PC-9 (cell line): ENCODE data around the gene VWA3B. TPM values are rescaled to one million over a fixed set of nuclear protein-coding genes. Genes with fewer than 3 reads are reported as not detected.
A peak's percentile ranks its signal among the peaks of the same experiment; 100 is the strongest.

Source experiments
- BruUV-seq: library from RNA; stranded (reverse); fragments of 400-500 nt; replicated peaks from 2 replicates; lab custom pipeline; 2021; lab: Mats Ljungman, UMichigan
- CTCF ChIA-PET: fragments of 300-600 bp; sonication (Branson Sonifier 250); formaldehyde crosslinking; loops from one replicate; lab custom pipeline; 2022; ENCODE audit warnings: antibody characterized with exemption; lab: Charles Lee
- POLR2A ChIA-PET: fragments of 300-600 bp; sonication (Branson Sonifier 250); formaldehyde crosslinking; loops from one replicate; lab custom pipeline; 2022; ENCODE audit warnings: antibody characterized with exemption; ENCODE audit not compliant: unreplicated experiment; lab: Charles Lee
- DNase-seq, 2 experiments: peaks; one replicate each; pipeline versions ENCODE4 v3.0.0 to v3.0.0-alpha.2; 2015 to 2022; ENCODE audit warnings: mixed read lengths in 1 of 2
- H2AFZ ChIP-seq: fragments of 200-600 bp; sonication (generic); 2 replicates; pipeline ENCODE4 v1.8.1; 2017; ENCODE audit warnings: antibody characterized with exemption
- H3F3A ChIP-seq: fragments of 200-600 bp; sonication (generic); 2 replicates; pipeline ENCODE4 v1.8.1; 2017; ENCODE audit warnings: antibody characterized with exemption, mild to moderate bottlenecking, low read depth; ENCODE audit not compliant: insufficient read depth
- H3K27ac ChIP-seq: fragments of 200-600 bp; sonication (generic); 2 replicates; pipeline ENCODE4 v1.6.1; 2016; ENCODE audit warnings: mixed run types
- H3K27me3 ChIP-seq: fragments of 200-600 bp; sonication (generic); 2 replicates; pipeline ENCODE4 v1.6.1; 2016; ENCODE audit warnings: low read depth, mixed run types; ENCODE audit not compliant: insufficient read depth
- H3K36me3 ChIP-seq: fragments of 200-600 bp; sonication (generic); 2 replicates; pipeline ENCODE4 v1.6.1; 2016; ENCODE audit warnings: low read depth, mixed run types
- H3K4me1 ChIP-seq: fragments of 200-600 bp; sonication (generic); replicated peaks from 2 replicates; pipeline ENCODE4 v1.6.1; 2016; ENCODE audit warnings: mixed run types; ENCODE audit not compliant: insufficient read depth
- H3K4me2 ChIP-seq: fragments of 200-600 bp; sonication (generic); 2 replicates; pipeline ENCODE4 v1.6.1; 2017; ENCODE audit warnings: mixed run types
- H3K4me3 ChIP-seq: fragments of 200-600 bp; sonication (generic); 2 replicates; pipeline ENCODE4 v1.6.1; 2016; ENCODE audit warnings: mixed run types
- H3K79me2 ChIP-seq: fragments of 200-600 bp; sonication (generic); 2 replicates; pipeline ENCODE4 v1.6.1; 2017; ENCODE audit warnings: low read depth, mixed run types
- H3K9me2 ChIP-seq: fragments of 200-600 bp; sonication (generic); 2 replicates; pipeline ENCODE4 v1.8.1; 2017; ENCODE audit warnings: mild to moderate bottlenecking; ENCODE audit not compliant: insufficient read depth
- H3K9me3 ChIP-seq: fragments of 200-600 bp; sonication (generic); 2 replicates; pipeline ENCODE4 v1.8.1; 2016; ENCODE audit warnings: low read depth; ENCODE audit not compliant: insufficient read depth
- H4K20me1 ChIP-seq: fragments of 200-600 bp; sonication (generic); 2 replicates; pipeline ENCODE4 v1.8.1; 2017; ENCODE audit not compliant: insufficient read depth
- EZH2 ChIP-seq: fragments of 200-600 bp; sonication (generic); IDR thresholded peaks from 2 replicates; pipeline ENCODE4 v1.8.0; 2017; ENCODE audit warnings: antibody characterized with exemption, low read depth
- intact Hi-C: fragments of 100-400 bp; cut with micrococcal nuclease; formaldehyde crosslinking; loops from one replicate; pipeline ENCODE4 v1.10.0; 2022; ENCODE audit not compliant: unreplicated experiment
- total RNA-seq: library from RNA; stranded (reverse); gene quantifications from 2 replicates; pipeline ENCODE4 v1.2.3, GENCODE V29; 2021
- TF ChIP-seq, protein P1 (sequence below): fragments of 200-600 bp; sonication (generic); conservative IDR thresholded peaks from 2 replicates; pipeline ENCODE4 v1.6.1; 2017; ENCODE audit warnings: mixed run types, antibody characterized with exemption, mild to moderate bottlenecking, moderate library complexity

VWA3B gene
- total RNA-seq, 1 experiment from 2014 or later: not detected

DNA sequence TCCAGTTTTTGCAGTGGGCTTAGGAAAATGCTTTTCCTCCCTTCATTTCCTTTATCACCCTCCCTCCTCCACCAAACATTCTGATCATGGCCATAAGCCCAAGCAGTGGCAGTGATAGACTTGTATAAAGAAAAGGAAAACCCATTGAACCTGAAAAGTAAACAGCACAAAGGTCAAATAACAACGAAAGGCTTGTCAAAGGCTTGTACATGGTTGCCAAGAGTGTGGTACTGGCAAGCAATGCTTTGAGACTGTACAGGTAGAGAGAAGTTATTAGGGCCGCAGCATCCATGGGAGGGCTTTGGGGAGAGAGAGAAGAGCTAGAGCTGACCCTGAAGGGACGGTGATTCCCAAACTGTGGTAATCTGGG lies 2.1 kb upstream of the VWA3B start:
- no peaks in the 10 kb centered on the region for H3K9me2 ChIP-seq
- no peak overlapping the region for H2AFZ ChIP-seq
- intact Hi-C loops: no loop called here
- ChIA-PET POLR2A (no interaction called here), CTCF (interaction anchor here (0.6 kb wide), 2 partner anchors 47 to 423 kb away, joined by 3 read pairs; no protein-coding TSS in a partner anchor)
- H3K27ac ChIP-seq: no peak overlapping the region
- H3K79me2 ChIP-seq: no peaks in the 10 kb centered on the region
- H3K4me1 ChIP-seq: peaks cover 12% of the 10 kb centered on the region
- H3K27me3 ChIP-seq: no peaks in the 10 kb centered on the region
- TF ChIP-seq, protein P1, sequence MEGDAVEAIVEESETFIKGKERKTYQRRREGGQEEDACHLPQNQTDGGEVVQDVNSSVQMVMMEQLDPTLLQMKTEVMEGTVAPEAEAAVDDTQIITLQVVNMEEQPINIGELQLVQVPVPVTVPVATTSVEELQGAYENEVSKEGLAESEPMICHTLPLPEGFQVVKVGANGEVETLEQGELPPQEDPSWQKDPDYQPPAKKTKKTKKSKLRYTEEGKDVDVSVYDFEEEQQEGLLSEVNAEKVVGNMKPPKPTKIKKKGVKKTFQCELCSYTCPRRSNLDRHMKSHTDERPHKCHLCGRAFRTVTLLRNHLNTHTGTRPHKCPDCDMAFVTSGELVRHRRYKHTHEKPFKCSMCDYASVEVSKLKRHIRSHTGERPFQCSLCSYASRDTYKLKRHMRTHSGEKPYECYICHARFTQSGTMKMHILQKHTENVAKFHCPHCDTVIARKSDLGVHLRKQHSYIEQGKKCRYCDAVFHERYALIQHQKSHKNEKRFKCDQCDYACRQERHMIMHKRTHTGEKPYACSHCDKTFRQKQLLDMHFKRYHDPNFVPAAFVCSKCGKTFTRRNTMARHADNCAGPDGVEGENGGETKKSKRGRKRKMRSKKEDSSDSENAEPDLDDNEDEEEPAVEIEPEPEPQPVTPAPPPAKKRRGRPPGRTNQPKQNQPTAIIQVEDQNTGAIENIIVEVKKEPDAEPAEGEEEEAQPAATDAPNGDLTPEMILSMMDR: no peak
- TF ChIP-seq EZH2: no peak
- no peaks in the 10 kb centered on the region for H4K20me1 ChIP-seq
- H3K9me3 ChIP-seq: no peaks in the 10 kb centered on the region
- no peaks in the 10 kb centered on the region for H3K36me3 ChIP-seq
- DNase-seq: no peak
- no peak overlapping the region for H3K4me3 ChIP-seq
- BruUV-seq: no TSS peak
- no peak overlapping the region for H3K4me2 ChIP-seq
- no peaks in the 10 kb centered on the region for H3F3A ChIP-seq

DNA sequence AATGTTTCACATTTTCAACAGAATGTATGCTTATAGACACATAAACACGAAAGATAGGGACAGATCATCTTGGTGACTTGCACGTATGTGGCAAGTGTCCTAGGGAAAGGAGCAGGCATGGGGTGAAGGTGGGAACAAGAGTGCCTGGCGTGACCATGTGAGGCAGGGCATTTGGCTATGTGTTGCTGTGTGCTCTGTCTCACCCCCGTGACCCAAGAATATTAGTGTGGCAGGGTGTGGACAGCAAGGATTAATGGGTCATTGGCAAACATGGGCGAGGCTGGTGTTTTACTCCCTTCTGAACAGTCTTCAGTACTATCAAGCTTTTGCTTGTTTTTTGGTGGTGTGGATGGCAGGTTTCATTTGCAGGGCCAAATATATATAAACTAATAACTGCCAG lies 1.3 kb upstream of the VWA3B start:
- Histone ChIP-seq H3F3A (no peaks in the 10 kb centered on the region), H3K27ac (no peak overlapping the region), H2AFZ (no peak overlapping the region), H4K20me1 (no peaks in the 10 kb centered on the region), H3K9me3 (no peaks in the 10 kb centered on the region), H3K27me3 (no peaks in the 10 kb centered on the region), H3K4me1 (peaks cover 12% of the 10 kb centered on the region), H3K4me2 (peak overlapping the region; percentile 80), H3K36me3 (no peaks in the 10 kb centered on the region), H3K4me3 (no peak overlapping the region), H3K9me2 (no peaks in the 10 kb centered on the region), H3K79me2 (no peaks in the 10 kb centered on the region)
- intact Hi-C loops: loop anchor here (2.0 kb wide), 1 partner anchor 279 kb away; no protein-coding TSS in a partner anchor
- TF ChIP-seq, protein P1: no peak
- TF ChIP-seq EZH2: no peak
- no peak for DNase-seq
- no TSS peak for BruUV-seq
- CTCF ChIA-PET: interaction anchor here (0.6 kb wide), 1 partner anchor 422 kb away, joined by 3 read pairs; no protein-coding TSS in a partner anchor
- POLR2A ChIA-PET: no interaction called here

DNA sequence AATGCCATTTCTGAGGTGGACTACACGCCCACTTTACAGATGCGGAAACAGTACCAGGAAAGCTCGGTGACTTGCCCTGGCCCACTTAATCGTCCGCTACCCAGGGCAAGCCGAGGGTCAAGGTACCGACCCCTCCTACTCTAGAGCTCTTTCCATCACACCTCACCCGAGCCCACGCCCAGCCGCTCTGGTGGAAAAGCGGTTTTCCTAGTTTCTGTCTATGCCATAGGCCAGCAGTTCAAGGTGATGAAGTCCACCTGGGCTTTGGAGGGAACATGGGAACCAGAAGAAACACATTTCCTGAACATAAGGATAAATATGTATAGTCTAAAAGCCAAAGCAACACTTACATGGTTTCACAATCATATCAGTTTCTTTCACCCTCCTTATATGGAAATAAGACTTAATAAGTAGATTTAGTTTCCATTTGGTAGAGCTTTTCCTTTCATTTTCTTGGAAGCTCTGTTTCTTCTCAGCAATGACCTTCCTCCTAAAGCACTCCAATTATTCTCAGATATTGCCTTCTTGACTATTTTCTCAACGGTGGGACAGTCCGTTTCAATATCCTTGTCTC lies 567 bp downstream of the VWA3B start:
- Histone ChIP-seq H3K9me2 (no peaks in the 10 kb centered on the region), H3K27me3 (no peaks in the 10 kb centered on the region), H3K4me3 (no peak overlapping the region), H2AFZ (no peak overlapping the region), H3K4me2 (no peak overlapping the region), H3F3A (no peaks in the 10 kb centered on the region), H3K79me2 (no peaks in the 10 kb centered on the region), H3K9me3 (no peaks in the 10 kb centered on the region), H4K20me1 (no peaks in the 10 kb centered on the region), H3K27ac (no peak overlapping the region), H3K4me1 (peaks cover 12% of the 10 kb centered on the region), H3K36me3 (no peaks in the 10 kb centered on the region)
- intact Hi-C loops: loop anchor here (2.0 kb wide), 1 partner anchor 281 kb away; no protein-coding TSS in a partner anchor
- DNase-seq: no peak
- BruUV-seq: no TSS peak
- ChIA-PET POLR2A (no interaction called here), CTCF (no interaction called here)
- TF ChIP-seq, protein P1: no peak
- no peak for TF ChIP-seq EZH2
